ENCODE results near the gene ODAD4.

- TF ChIP-seq REST (IDR thresholded peaks at IDR 0.05; ENCODE audit: insufficient replicate concordance, low read depth) (no peak), CTCF (IDR thresholded peaks at IDR 0.05; ENCODE audit: insufficient read depth, low read length) (no peak), POLR2AphosphoS5 (IDR thresholded peaks at IDR 0.05; ENCODE audit: low read depth) (no peak), GABPA (IDR thresholded peaks at IDR 0.05; ENCODE audit: low read depth) (no peak), SPI1 (IDR thresholded peaks at IDR 0.05; ENCODE audit: borderline replicate concordance, low read depth) (no peak)
These were observed 43.6 kb downstream of the ODAD4 start for GRCh38 chr17:41974031-41974430.

All from HL-60 (cell line).